HG03354 (cell line): ENCODE results near the gene SDHA.
A peak's percentile ranks its signal among the peaks of the same experiment; 100 is the strongest.

Experiments
- ATAC-seq: cut with Tn5 transposase; IDR thresholded peaks from one replicate; pipeline ENCODE4 v1.9.1; 2021; ENCODE audit warnings: mild to moderate bottlenecking; ENCODE audit not compliant: unreplicated experiment, poor library complexity, severe bottlenecking

SDHA gene

GRCh38 chr5:217494-218456 lies at the start of gene SDHA, which contains the start of gene CCDC127:
TSS of gene SDHA (plus strand) at chr5:218320. CDS start at chr5:218356, 36 bp downstream.
TSS of gene CCDC127 (minus strand) at chr5:218153. CDS start at chr5:216849, 1,304 bp downstream.
- peak; percentile 79 for ATAC-seq

GRCh38 chr5:169071-169727 lies 48.9 kb upstream of the SDHA start:
- no peak for ATAC-seq

- ATAC-seq = no peak
These were observed 48.4 kb upstream of the SDHA start for GRCh38 chr5:169728-170094.

- ATAC-seq = no peak
These were observed 46.9 kb upstream of the SDHA start for GRCh38 chr5:170971-171800.

- no peak for ATAC-seq
These were observed 46.3 kb upstream of the SDHA start for GRCh38 chr5:171801-172331.

GRCh38 chr5:172421-172820 lies 45.7 kb upstream of the SDHA start:
- no peak for ATAC-seq

- ATAC-seq = no peak
These were observed 45.3 kb upstream of the SDHA start for GRCh38 chr5:172841-173251.

- no peak for ATAC-seq
These were observed 44.5 kb upstream of the SDHA start for GRCh38 chr5:173392-174290.

- no peak for ATAC-seq
These were observed 43.9 kb upstream of the SDHA start for GRCh38 chr5:174291-174600.

GRCh38 chr5:174876-175465 lies 43.1 kb upstream of the SDHA start:
- ATAC-seq = no peak

- ATAC-seq = no peak
These were observed 41.8 kb upstream of the SDHA start for GRCh38 chr5:176296-176823.

- ATAC-seq = no peak
These were observed 40.0 kb upstream of the SDHA start for GRCh38 chr5:178110-178509.

- ATAC-seq = no peak
These were observed 38.7 kb upstream of the SDHA start for GRCh38 chr5:179401-179800.

- no peak for ATAC-seq
These were observed 37.7 kb upstream of the SDHA start for GRCh38 chr5:180286-180918.

- no peak for ATAC-seq
These were observed 37.0 kb upstream of the SDHA start for GRCh38 chr5:181160-181559.

- no peak for ATAC-seq
These were observed 36.6 kb upstream of the SDHA start for GRCh38 chr5:181566-181965.

- no peak for ATAC-seq
These were observed 36.0 kb upstream of the SDHA start for GRCh38 chr5:182126-182525.

- ATAC-seq = no peak
These were observed 33.6 kb upstream of the SDHA start for GRCh38 chr5:184471-184870.
